SIG-M5 (cell line): ENCODE measurements around the gene INF2.
"Not testable (repeated sequence)": the region's sequence is repeated elsewhere in the genome, so short reads cannot be mapped to it uniquely, and the experiment has no call there.

Experiments
- DNase-seq: peaks from one replicate; lab custom pipeline; 2025; lab: John Stamatoyannopoulos, UW

INF2 gene

DNA sequence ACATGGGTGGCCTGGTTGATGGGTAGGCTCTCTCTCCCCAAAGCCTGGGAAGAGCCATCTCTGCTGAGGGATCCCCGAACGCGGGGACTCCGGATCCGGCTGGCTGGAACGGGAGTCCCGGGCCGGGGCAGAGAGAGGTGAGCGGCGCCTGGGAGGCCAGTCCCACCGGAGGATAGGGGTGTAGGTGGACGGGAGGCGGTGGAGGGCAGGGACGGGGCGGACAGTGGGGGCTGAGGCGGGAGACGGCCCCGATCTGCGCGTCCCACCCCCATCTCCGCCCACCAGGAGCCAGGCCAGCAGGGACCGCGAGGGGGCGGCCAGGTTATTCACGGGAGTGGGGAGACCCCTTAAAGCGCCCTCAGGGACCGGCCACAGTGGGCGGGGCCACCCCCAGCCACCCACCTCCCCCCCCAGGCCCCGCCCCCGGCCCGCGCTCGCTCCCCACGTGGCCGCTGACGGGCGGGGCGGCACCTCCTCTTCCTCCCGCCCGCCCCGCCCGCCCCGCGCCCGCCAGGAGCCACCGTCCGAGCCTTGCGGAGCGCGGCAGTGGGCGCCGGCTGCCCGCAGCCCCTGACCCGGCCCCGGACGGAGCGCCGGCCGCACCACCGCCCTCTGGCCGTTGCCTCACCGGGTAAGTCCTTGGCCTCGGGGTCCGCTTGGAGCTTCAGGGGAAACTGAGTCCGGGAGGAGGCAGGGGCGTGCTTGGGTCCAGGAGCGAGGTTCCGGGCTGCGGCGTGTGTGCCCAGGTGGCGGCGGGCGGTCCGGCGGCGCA lies at the start of gene INF2:
TSS of gene INF2 (plus strand) at position 510 of the 772 bp plus-strand sequence. CDS start 11,748 bp downstream, outside the sequence.
- DNase-seq: no peak

DNA sequence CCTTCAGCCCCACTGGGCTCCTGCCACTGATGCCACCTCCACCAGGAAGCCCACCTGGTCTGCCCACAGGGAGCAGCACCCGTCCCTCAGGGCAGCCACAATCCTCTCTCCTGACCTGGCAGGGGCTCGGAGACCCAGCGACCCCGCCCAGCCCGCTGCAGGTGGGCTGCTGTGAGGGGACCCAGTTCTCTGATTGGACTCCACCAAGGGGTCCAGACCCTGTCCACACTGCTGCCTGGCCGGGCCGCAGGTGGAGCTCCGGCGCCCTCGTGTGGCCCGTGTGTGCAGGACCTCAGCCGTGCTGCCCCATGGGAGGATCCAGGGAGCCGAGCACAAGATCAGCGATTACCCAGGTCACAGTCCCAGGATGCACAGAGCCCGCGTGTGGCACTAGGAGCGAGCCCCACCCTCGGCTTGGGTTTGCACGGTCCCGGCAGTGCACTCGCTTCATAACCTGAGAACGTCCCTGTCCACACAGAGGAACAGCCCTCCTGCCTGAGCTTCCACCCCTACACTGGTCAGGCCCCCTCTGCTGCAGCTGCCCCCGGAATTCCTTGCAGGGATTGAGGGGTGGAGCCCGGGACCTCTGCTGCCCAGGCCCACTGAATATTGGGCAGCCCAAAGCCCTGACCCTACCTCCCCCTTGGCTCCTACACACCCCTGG lies 49.4 kb upstream of the INF2 start:
- no peak for DNase-seq

DNA sequence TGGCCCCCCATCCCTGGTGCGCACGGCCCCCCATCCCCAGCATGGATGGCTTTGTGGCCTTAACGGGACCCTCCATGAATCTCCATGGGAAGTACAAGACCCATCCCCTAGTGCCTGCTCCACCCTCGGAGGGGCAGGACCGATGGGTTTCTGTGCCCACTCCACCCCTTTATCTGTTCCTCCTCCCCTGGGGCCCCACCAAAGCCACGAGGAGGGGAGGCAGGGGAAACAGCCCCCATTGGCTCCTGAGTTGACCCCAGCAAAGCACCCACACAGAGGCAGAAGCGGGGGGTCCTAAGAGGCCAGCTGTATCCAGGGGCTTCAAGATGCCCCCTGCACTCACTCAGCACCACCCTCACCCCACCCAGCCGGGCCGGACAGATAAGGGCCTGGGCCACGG lies 48.7 kb upstream of the INF2 start:
- no peak for DNase-seq

DNA sequence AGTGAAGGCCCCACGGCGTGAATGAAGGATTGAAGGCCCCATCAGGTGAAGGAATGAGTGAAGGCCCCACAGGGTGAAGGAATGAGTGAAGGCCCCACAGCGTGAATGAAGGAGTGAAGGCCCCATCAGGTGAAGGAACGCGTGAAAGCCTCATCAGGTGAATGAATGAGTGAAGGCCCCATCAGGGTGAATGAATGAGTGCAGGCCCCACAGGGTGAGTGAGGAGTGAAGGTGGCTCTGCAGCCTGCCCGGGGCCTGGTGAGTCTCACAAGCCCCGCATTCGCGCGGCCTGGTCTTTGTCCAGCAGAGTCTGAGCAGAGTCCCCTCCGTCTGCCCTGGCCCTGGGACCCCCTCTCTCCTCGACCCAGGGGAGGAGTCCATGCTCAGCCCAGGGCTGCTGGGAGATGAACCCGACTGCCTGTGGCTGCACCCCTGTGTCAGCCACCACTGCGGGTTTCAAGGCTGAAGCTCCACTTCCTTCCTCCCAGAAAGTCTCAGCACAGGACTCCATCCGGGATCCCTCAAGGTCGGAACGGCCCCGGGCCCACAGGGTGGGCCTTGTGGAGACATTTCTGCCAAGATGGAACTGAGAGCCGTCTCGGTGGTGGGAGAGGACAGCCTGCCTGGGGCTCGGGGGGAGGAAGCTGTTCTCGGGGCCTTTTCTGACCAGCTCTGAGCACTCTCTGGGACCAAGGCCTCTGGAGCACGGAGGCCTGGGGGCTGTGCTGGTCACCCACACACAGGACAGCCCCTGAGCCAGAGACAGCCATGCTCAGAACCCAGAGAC lies 47.5 kb upstream of the INF2 start:
- no peak for DNase-seq

DNA sequence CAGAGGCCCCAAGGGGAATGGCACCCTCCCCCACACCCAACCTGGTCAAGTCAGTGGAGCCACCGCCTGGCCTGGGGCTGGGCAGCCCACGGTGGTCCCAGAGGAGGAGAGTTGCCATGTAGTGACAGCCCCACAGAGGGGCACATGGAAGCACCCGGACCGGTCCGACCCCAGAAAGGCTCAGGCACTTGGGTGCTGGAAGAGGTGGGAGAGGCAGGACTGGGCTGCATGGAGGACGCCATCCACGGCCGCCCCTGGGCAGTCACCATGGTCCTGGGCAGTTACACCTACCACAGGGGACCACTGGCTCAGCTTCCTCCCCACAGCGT lies 46.9 kb upstream of the INF2 start:
- DNase-seq: no peak

DNA sequence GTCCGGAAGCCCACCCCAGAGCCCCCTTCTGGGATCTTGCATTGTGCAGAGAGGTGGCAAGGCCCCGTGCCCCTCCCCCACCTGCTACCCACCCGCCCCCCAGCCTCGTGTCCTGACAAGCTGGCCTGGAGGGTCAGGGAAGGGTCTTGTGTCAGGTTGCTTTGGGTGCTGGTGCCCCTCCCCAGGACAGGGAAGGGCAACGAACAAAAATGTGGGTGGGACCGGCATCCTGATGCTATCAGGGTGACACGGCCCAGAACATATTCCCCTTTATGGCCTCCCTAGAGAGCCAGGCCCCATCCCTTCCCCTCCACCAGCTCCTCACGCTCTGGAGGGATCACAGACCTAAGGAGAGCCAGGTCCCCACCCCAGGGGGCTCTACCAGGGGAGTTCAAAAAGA lies 46.1 kb upstream of the INF2 start:
- DNase-seq: no peak

DNA sequence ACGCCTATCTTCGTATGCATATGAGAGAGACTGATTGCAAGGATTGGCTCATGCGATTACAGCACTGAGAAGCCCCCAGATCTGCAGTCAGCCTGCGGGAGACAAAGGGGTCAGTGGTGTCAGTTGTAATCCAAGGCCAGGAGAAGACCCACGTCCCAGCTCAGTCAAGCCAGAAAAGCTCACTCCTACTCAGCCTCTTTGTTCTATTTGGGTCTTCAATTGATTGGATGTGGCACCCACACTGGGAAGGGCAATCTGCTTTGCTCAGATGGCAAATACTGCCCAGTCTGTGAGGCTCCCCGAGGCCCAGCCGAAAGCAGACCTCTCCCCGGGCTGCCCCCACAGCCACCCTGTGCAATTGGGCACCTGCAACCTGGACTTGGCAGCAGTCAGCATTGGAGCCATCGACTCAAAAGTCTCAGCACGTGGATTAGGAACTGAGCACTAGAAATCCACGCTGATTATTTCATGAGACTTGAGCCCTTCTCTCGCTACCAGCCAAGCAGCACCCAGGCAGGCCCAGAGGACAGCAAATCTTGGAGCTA lies 45.3 kb upstream of the INF2 start:
- no peak for DNase-seq

DNA sequence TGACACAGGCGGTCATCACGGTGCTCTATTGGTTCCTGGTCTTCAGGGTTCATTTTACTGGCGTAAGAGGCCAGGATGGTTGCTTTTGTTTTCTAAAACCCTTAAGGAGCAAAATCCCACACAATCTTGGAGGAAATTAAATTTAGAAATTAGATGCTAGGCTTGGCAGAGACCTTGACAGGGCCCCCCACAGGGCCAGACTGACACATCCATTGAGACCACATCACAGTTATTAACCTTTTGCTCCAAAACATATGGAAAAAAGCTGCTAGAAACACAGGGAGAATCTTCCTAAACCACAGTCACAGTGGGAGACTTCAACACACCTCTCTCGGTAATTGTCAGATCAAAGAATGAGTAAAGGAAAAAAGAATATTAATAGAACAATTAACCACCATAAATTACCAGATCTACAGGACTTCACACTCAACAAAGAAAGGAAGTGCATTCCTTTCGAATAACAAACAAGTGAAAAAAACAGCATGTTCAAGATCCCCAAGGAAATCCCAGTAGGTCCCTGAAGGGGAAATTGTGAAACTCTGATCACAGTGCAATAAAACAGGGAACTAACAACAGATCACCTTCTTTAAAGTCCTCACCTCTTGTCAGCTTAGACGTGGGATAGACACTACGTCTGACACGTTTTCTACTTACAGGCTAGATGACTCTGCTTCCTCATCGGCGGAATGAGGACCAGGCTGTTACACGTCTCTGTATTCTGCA lies 44.6 kb upstream of the INF2 start:
- DNase-seq: no peak

DNA sequence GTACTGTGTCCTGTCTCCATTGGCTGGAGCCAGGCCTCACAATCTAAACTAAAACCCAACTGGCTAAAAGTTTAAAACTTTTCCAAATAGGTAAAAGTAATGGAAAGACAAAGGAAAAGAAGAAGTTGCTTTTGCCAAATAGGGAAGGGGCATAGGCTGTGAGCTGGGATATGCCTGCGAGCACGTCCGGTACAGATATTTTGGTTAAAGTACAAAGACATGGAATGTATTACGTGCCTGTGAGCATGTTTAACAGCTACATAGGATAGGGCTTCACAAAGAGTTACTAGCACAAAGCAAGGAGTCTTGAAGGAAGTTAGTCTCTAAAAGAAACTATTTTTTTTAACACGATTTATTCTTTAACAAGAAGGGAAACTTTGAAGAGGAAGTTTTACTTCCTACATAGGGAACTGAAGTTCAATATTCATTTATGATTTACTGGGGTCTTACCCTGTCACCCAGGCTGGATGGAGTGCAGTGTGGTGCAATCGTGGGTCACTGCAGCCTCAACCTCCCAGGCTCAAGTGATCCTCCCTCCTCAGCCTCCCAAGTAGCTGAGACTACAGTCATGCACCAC lies 41.9 kb upstream of the INF2 start:
- DNase-seq: no peak

DNA sequence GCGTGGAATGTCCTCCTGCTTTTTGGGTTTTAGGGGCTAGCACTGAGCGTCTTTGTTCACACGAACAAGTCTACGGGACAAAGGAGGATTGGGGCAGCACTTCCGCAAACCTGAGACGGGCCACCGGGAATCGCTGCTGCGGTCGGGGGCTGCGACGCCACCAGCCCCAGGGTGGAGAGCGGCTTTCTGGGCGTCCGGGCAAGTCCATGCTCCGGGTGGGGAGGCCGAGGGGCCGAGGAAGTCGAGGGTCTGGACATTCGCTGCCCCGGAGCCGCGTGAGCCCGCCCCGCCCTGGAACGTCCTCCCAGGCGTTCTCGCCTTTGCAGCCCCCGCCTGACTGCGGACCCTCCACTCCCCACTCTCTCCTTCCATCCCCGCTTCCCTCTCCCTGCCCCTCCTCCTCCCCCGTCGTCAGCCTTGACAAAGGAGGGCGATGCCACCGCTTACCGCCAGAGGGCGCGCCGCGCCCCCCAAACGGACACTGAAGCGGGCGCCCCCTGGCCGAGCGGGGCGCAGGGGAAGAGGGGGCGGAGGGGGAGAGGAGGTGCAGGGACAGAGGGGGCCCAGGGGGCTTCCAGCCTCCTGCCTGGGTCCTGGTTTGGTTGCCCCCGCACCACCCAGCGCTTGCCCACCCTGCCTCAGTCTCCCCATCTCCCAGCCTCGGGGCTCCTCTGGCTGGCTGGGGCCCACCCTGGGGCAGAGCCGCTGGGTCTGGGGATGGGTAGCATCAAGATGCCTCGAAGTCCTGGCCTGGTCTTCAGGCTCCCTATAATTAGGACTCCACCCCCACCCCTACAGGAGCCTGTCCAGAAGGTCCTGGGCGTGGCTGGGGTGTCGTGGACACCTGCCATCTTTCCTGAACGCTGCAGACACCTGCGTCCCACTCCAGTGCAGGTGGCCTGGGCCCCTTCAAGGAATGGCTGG lies 39.1 kb upstream of the INF2 start:
- DNase-seq: no peak

DNA sequence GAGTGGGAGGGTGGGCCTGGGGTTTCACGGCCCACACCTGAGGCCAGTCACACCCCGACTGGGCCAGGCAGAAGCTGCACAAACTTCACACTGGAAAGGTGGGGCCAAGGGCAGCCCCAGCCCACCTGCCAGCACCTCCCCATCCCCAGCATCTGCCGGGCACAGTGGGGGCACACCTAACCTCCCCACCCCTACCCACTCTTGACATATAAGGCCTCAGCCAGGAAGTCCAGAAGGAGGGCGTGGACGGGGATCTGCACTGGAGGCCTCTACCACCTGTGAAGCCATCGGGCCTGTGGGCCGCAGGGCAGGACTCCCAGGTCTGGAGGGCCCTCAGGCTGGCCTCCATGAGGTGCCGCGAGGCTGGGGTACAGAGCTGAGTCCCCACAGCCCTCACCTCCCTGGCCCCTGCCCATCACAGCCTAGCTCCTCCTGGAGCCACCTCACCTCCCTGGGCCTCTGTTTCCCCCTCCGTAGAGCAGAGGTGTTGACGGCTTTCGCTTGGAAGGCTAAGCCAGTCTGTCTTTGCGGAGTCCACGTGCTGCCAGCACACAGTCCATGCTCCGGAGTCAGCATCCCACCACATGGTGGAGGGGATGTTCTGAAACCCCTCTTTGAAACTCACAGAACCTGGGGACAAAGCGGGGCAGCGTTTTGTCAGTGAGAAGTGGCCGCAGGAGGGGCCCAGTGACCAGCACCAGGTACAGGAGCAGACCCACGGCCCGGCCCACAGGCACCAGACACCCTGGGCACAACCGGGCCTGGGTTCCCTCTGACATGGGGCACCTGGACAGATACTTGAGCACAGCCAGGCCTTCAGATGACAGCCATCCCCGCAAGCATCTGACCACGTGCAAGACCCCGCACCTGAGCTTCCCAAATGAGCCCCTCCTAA lies 38.2 kb upstream of the INF2 start:
- DNase-seq: no peak

DNA sequence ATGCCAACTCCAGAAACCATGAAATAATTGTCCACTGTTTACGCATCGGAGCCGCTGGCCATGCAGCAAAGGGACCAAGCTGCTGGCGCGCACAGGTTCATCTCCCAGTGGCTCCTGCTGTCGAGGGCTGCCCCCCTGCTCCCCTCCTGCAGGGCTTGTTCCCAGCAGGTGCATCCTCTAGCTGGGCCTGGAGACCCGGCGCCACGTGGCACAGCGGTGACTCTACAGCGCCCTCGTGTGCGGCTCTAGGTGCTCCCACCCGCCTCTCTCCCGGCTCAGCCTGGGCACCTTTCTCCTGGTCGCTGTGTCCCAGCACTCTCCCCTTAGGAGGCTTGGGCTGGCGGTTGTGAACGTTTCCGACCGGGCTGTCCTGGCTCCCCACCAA lies 37.5 kb upstream of the INF2 start:
- DNase-seq: no peak

DNA sequence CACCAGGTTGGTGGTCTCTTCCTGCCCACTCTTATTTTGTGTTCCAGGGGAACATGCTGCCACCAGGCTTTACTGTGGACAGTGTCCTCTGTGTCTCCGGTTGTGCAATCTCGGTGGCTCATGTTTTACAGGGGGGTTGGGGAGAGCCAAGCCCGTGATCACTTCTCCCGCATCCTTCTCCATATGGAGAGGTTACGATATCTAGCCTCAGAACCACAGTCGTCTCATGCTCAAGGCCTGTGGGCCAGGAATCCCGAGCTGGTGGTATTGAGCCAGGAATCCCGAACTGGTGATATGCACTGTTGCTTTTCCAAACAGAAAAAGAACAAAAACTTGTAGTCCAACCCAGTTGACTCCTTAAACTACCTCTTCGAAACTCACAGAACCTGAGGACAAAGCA lies 37.0 kb upstream of the INF2 start:
- no peak for DNase-seq

DNA sequence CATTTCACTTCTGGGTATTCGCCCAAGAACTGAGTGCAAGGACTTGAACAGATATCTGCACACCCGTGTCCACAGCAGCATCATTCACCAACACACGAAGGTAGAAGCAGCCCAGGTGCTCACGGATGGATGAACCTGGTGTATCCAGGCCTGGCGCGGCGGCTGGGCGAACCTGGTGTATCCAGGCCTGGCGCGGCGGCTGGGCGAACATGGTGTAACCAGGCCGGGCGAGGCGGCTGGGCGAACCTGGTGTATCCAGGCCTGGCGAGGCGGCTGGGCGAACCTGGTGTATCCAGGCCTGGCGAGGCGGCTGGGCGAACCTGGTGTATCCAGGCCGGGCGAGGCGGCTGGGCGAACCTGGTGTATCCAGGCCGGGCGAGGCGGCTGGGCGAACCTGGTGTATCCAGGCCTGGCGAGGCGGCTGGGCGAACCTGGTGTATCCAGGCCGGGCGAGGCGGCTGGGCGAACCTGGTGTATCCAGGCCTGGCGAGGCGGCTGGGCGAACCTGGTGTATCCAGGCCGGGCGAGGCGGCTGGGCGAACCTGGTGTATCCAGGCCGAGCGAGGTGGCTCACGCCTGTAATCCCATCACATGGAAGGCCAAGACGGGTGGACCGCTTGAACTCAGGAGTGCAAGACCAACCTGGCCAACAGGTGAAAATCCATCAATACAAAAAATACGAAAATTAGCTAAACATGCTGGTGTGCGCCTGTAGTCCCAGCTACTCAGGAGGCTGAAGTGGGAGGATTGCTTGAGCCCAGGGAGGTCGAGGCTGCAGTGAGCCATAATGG lies 36.1 kb upstream of the INF2 start:
- DNase-seq: not testable (repeated sequence)

DNA sequence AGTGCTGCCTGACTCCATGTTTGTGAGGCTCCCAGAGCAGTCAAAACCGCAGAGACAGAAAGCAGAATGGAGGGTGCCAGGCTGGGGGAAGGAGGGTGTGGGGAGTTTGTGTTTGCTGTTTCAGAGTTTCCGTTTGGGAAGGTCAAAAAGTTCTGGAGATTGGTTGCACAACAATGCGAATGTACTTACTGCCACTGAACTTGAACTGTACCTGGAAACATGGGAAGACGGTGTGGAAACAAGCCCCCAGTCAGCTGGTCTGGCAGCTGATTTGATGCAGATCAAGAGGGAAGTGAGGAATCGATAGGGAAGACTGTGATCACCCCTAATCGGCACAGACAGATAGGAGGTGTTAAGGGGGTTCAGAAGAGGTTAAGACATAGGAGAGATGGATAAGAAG lies 35.3 kb upstream of the INF2 start:
- DNase-seq: no peak

DNA sequence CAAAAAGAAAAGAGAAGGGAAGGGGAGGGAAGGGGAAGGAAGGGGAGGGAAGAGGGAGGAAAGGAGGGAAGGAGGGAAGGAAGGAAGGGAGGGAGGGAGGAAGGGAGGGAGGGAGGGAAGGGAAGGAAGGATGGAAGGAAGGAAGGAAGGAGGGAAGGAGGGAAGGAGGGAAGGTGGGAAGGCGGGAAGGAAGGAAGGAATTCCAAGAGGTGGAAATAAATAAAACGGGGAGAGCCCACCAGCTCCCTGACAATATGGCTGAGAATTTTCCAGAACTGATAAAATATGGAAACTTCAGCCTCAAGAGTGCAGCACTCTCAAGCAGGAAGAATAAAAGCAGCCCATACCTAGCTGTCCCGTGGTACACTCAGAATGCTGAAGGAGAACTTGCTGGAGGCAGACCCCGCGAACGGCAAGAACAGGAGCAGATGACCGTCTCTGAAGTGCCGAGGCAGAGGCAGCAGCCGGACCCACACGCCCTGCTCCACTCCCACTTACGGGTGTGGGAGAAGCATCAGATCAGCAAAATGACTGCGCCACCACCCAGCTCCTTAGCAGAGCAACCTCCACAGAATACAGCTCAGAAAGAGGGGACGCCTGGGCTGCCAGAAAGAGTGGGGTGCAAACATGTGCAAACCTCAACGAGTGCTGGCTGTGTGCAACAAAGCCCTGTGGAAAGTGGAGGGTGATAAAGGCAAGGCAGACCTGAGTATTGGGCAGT lies 34.1 kb upstream of the INF2 start:
- no peak for DNase-seq

DNA sequence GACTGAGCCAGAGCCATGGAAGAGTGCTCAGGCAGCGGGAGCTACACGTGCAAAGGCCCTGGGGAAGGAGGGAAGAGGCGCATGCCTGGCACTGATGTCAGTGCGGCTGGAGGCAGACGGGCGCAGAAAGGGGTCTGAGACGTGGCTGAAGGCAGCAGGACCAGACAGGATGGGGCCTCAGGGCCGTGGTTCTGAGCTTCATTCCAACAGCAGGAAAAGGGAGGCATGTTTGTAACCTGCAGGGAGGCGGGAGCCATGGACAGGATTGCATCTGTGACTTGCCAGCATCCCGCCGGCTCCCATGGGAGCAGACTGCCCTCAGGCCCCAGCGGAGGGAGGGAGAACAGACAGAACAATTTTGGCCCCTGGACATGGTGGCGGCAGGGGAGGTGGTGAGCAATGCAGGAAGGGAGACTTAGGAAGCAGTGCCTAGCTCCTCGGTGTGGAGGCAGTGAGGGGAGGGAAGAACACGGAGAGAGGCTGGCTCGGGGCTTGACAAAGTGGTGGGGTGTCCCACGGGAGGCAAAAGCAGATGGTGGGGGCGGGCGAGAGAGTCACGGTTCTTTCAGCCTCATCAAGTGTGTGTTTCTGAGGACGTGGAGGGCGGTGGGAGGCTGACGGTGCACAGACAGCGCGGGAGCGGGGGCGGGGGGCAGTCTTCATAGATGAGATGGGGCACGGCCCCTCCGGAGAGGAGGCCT lies 33.3 kb upstream of the INF2 start:
- no peak for DNase-seq

DNA sequence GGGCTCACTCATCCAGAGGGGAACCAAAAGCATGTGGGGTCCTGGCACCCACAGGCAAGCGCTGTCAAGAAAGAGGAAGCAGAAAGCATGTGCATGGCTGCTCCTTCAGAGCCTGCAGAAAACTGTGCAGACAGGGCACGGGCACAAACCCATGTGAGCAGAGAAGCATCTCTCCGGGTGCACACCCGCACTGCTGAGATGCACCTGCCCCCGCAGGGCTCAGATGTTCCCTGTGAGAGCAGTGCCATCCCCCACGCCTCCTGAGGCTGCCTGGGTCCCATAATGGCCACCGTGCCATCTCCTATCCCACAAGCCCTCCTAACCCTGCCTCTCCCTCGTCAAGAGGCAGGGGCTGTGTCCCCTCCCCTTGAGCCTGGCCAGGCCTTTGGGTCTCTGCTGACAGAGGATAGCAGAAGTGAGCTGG lies 32.3 kb upstream of the INF2 start:
- no peak for DNase-seq
